HS-5 (cell line): ENCODE data around the gene LSM6.

Source experiments
- DNase-seq: peaks from one replicate; pipeline ENCODE4 v3.0.0-alpha.2; 2012; ENCODE audit warnings: low read depth

Gene LSM6

DNA sequence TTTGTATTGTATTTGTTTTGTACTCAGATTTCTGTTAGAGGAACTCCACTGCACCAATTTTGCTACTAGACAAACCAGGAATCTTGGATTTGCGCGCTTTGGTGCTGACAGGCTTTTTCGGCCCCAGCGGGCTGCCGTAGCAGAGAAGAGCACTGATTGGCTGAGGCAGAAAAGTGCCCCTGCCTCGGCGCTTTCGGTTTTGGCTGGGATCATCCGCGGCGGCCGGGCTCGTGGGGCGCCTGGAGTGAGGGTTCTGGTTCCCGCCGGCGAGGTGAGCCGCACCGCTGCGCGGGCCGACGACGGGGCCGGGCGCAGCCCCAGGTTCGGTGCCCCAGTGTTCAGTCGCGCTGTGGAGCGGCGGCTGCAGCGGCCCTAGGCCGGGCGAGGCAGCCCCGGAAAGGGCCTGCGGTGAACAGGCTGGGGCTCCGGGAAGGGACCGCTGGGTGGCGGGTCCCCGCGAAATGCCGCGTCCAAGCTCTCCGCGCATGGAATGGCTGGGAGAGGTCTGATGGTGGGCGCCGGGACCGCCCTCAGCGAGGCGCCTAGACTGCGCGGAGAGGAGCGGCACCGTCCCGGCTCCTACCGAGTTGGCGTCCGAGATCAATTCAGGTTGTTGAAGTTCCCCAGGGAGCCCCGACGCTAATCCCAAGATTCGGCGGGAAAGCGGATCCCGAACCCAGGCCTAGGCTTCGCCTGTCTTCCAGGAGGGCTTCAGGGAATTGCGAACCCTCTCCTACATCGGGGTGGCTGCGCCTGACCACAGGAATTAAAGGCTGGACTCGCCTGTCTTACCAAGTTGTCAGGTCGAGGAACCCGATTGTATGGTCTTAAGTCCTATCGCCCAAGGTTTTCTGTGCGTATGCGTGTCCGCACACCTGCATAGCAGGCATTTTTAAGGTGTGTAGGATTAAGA, at the start of gene LSM6:
Gene LSM6 (plus strand): TSS at position 178 of the 913 bp plus-strand sequence. CDS start 7,204 bp downstream, outside the sequence.
- DNase-seq, result no peak

DNA sequence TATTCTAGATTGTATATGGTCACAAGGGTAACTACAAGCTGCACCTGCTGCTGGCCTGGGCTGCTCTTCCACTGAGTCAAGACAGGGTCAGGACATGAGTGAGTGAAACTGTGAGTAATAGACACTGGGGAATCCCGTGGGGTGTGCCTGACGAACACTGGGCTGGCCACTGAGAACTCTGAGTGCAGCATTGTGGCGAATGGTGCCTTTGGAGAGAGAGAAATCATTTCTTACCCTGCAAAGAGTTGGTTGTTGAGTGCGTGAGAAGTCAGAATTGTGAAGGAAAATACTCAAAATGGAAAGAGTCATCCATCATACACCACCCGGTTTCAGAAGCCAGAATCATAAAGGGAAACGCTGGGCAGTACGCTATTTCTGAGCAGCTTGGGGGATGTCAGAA, 43.1 kb upstream of the LSM6 start:
- no peak for DNase-seq

DNA sequence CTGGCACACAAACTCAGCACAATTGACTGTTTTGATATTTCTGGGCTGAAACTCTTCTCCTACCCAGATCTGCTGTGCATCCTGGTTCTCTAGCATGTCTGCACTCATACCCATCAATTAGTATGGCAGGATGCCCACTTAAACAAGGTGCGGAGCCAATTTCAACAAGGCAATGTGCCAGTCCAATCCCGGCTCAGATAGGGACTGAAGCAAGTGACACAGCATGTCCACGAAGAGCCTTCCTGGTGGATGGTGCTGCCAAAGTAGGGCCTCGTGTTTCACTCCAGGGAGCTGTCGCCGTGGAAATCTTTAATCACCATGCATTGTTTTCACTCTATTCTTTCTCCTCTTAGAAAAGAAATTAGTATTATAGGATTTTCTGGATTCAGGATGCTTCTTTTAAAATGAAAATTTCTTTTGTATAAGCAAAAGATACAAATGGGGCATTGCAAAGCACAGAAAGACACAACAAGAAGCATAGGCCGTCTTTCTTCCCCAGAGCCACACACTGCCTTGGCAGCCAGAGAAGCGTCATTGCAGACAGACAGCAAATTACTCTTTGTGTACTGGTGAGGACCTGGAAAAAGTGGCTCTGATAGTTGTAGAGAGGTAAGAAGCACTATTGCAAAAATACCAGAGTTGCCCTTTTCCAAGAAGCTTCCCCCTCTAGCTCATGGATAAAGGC, 40.6 kb upstream of the LSM6 start:
- no peak for DNase-seq

DNA sequence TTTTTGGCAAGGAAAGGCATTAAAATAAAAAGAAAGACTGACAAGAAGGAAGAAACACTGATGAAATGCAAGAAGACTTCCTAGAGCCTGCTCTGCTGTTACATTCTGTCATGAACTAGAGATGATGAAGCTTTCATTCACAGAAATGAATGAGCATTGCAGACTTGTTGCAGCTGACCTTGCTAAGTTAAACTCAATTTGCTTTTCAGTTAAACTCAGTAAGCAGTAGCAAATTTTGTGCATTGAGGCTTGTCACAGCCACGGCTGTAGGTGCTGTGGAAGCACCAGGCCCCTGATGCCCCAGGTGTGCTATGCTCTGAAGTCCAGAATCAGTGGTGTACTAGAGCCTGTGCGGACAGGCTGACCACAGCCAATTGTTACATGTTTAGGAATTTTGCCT, 39.6 kb upstream of the LSM6 start:
- no peak for DNase-seq

DNA sequence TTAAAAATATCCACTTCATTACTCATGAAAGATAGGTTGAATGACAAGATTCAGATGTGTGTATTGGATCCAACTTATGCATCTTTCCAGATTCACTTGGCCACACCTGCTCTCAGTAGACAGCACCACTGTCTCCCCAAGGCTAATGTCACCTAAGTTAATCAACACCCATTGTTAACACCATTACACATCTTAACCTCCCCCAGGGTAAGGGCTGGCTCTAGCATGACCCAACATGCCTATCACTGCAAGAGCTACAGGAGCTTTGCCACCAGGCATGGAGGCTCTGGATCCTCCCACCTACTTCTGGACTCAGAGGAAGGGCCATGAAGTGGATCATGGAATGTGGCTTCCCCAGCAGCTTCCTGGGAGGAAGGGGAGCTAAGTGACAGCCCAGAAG, 32.8 kb upstream of the LSM6 start:
- DNase-seq, result no peak

DNA sequence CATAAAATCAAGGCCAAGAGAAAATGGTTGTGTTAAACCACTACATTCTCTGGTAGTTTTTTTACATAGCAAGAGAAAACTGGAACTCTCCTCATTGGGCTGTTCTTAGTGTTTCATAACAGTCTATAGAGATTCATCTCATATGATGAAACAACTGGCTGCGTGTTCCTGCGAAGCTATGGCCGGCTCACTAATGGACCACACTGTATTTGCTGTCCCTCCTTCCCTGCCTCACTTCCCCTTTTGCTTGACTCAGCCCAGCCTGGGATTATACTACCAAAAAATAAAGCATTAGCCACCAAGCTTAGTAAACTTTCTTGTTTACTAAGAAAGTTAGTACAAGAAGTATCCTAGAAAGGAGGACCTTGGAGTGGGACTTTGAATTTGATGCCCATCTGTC, 31.6 kb upstream of the LSM6 start:
- DNase-seq, result no peak

DNA sequence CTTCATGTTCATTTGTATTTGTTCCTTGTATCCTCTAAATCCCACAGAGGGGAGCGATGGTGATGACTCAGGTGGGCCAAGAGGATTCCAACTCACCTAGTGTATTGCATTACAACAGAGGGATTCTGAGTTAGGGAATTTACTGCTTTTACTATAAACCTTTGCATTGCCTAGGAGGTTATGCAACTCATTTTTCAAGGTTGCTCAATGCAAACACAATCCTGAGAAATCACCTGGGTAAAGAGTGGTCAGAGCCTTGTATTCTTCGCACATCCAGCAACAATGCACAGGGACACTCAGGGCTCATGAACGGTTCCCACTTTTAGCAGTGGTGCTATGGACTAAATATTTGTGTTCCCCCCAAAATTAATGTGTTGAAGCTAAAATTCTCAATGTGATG, 28.6 kb upstream of the LSM6 start:
- no peak for DNase-seq

DNA sequence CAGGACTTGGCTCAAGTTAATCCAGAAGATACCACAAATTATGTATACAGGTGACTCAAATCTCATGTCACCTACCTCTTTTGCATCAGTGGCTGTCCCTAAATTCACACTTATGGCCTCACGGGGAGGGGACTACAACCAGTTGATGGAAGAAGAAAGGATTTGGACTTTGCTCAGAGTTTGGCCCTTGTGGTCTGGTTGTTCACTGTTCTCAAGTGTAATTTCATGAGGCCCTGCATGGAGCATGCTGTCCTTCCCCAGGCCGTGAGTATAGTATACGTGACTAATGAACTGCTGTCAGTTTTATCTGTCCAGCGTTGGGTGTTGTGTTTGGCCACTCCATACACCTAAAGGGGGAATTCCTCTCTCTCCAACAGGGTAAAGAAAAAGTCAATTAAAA, 27.5 kb upstream of the LSM6 start:
- DNase-seq, result no peak

DNA sequence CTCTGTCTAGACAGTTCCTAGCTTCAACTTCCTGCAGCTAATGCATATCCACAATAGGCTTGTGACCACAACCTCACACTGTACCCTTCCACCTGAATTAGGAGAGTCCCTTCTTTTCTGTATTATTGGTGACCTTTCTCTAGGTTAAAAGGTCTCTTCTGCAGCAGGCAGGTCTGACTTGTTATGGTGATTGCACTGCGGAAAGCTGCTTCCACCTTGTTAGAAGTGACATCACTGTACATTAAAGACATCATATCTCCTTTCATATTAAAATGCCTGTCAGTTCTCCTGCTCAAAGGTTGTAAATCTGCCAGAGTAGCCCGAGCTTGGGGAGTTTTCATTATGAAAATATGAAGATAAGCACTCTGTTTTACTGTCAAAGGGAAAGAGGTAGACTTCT, 21.5 kb upstream of the LSM6 start:
- DNase-seq, result no peak

DNA sequence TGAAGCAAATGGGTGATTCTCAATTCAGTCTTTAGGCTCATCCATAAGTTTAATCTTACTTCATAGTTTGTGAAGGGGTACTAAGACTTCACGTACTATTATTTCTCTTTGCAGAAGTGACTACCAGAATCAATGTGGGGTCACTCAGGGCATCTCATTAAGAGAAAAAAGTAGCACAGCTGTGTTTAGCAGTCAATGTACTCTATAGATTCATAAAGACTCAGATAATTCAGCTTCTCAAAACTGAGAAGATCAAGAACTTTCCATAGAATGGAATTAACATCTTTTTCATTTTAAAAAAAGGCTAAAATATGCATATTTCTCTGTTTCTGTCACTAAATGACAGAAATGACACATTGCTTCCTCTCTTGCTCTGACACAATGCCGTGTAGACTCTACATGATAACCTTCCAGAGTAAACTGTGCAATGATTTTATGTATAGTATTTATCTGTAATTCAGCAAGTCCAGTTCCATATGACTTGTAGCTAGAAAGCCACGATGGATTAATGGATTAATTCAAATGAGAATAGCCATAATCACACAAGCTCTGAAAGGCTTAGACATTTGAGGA, 20.3 kb upstream of the LSM6 start:
- DNase-seq, result no peak

DNA sequence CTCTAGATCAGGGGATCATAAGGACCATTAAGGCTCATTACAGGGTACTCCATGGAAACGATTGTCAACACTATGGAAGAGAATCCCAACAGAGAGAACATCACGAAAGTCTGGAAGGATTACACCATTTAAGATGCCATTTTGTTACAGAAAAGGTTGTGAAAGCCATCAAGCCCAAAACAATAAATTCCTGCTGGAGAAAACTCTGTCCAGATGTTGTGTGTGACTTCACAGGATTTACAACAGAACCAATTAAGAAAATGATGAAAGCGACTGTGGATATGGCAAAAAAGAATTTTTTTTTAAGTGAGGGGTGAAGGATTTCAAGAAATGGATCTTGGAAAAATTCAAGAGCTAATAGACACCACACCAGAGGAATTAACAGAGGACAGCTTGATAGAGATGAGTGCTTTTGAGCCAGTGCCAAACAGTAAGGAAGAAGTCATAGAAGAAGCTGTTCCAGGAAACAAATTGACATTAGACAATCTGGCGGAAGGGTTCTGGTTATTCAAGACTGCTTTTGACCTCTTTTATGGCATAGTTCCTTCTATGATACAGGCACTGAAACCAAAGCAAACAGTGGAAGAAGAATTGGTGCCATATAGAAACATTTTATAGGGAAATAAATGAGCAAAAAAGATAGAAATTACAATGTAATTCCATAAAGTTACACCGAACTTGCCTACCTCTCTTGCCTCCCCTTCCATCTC, 17.3 kb upstream of the LSM6 start:
- DNase-seq, result no peak

DNA sequence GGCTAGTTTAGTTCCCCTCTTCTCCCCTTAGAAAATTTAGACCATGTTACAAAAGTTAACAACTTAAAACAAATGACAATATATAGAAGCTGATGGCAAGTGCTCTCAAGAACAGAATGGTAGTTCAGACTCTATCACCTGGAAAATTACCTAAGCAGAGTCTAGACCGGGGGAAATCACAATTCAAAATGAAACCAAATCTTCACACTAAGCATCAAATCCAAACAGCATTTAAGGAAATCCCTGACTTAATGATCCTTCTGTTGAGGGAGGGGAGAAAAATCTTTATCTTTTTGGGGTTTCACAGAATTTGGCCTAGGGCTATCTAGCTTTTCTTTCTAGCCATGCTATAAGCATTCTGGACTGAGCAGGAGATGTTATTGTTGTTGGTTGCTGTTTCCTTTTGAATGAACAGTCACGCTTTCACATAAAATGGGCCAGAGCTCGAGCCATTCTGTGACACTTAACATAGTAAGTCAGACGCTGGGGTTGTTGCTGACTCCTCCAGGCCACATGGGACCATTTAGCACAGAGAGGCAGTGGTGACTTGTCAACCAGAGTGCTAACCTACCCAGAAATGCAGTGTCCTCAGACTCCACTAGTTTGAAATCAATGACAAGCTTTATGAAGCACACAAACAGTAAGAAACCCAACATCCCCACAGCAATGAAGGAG, 16.0 kb upstream of the LSM6 start:
- no peak for DNase-seq

DNA sequence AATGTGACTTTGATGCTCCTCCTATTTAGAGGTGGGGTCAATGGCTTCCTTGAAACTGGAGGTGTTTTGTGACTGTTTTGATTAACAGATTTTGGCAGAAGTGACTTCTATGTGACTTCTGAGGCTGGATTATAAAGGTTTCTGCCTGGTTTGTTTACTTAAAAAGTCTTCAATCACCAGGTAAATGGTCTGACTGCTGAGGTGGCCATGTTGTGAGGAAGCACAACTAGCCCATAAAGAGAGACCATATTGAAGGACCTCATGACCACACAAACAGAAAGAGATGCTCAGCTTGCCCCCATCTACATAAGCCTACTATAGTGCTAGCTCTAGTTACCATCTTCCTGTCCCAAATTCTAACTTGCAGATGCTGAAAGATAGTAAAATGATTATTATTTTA, 14.3 kb upstream of the LSM6 start:
- no peak for DNase-seq

DNA sequence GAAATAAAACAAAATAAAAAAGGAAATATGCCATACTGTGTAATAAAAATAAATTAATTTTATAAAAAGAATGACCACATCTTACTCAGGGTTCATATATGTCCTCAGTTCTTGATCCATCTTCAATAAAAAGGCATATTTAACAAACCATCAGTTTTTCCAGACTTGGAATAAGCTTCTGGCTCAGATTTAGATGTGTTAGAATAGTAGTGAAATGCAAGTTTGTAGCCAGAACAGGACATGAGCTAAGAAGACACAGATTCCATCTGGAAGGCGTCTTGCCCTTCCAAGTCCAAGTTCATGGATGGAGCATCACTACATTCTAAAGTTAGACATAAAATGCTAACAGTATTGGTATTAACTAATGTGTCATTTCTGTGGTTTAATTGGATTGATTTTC, 10.3 kb upstream of the LSM6 start:
- no peak for DNase-seq

DNA sequence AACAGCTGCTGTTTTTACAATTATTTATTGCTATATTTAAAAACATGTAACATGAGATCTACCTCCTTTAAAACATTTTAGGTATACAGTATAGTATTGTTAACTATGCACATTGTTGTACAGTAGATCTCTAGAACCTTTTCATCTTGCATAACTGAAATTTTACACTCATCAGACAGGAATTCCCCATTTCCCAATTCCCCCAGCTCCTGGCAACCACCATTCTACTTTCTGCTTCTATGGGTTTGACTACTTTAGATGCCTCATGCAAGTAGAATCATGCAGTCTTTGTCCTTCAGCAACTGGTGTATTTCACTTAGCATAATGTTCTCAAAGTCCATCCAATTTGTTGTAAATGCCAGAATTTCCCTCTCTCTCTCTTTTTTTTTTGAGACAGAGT, 9.7 kb upstream of the LSM6 start:
- DNase-seq, result peak; percentile 77

DNA sequence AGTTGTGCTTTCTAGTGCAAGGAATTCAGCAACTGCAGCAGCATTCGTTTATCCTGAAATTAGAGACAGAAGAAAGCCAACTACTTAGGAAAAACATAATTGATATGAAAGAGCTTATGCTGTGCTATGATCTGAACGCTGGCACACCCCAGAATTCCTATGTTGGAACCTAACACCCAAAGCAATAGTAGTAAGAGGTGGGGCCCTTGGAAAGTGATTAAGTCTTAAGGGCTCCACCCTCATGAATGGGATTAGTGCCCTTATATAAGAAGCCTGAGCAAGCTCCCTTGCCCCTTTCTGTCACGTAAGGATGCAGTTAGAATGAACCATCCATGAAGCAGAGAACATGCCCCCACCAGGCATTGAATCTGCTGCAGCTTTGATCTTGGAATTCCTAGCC, 5.4 kb upstream of the LSM6 start:
- no peak for DNase-seq

DNA sequence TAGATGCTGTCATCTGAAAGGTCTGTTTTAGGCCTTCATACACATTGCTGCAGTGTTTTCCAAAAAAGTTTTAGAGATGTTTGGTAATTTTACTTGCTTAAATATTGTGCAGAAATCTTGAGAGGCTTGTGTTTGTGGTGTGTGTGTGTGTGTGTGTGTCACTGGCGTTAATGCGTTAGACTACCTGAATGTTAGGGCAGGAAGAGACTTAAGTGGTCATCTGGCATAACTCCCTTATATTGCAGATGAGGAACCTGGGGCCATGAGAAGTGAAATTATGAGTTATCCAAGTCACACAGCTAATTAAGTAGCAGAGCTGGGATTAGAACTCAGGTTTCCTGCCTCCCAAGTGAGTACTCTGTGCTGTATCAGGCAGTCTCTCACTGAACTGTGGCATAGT, 1.4 kb downstream of the LSM6 start:
- no peak for DNase-seq

DNA sequence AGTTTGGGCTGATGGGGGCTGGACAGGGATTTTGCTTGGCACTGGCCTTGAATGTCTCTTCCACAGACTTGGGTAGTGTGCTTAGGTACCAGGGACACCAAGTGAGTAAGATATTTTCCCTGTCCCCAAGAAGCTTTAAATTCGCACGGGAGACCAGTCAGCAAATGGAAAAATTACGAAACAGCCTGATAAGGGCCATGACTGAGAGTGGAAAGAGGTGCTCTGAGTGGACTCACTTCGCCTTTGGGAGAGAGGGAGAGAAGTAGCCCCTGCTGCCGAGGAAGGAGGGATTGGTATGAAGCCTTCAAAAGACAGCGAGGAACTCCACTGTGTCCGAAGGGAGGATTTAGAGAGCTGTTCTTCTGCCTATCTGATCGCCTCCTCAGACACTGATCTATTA, 2.6 kb downstream of the LSM6 start:
- no peak for DNase-seq

DNA sequence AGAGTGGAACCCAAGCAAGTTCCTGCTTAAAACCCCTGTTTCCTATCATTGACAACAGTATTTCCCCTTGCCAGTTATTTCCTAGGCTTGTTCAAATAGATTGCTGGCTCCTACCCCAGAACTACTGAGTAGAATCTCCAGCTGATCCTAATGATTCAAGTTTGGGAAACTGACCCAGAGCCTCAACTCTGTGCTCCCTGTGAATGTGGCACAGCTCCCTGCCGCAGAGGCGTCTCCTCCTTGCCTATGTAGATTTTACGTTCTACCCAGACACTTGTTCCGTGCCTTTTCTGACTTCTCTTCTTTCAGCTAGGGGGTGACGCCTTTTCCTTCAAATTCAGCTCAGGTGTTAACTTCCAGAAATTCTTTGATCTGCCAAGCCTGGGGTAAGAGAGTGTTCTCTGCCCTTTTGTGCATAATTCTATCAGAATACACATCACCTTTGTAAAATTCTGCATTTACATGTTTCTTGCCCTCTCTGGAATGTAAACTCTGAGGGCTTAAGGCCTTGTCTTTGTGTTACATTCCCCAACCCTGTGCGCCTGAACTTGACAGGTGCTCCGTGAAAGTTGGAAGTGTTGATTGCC, 4.4 kb downstream of the LSM6 start:
- no peak for DNase-seq

DNA sequence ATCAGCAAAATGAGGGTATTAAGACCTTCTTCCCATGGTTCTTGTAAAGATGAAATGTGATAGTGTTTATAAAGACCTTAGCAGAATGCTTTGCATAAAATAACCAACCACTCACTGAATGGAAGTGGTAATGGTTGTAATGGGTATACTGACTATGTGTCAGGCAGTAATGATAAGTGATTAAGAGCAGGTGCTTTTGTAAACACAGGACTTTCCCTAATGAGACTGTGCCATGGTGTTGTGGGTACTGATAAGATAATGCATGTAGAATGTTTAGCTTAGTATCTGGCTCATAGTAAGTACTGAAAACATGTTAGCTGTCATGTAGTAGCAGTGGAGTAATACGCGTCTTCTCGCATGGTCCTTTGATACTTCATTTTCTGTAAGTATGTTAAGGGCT, 6.9 kb downstream of the LSM6 start:
- no peak for DNase-seq

DNA sequence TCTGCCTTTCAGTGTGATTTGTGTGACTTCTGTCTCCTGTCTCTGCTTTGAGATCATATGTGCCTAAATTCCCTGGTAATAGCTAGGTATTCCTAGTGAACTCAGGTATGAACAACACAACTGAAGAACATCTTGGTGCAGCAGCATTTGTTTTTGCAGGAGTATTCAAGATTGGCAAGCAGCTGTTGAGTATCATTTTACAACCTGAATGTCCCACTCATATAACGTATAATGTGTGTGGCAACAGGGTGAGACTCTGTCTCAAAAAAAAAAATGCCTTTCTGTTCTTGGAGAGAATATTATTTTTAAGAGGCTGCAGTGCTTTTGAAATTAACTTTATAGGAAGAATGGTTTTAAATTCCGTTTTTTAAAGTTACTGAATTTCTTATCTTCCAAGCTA, 7.7 kb downstream of the LSM6 start:
- DNase-seq, result no peak

DNA sequence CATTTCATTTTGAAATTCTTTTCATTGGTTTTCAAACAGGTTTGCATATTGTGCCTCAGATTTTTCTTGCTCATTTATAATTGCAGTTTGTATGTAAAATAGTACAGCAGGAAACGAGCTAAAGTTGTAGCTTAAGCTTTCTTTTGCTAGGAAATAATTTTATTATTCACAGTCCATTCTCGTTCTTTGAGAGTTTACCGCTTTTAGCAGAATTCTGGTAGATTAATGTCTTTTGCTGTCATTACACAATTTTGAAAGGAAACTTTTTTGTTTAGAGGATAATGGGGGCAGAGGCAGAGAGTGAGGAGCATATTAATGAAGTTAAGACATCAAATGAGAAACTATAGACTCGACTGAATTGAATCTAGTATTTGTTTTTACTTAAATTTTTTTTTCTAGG, 10.5 kb downstream of the LSM6 start:
- DNase-seq, result no peak
